Mucosa of stomach (tissue), 1 donor: ENCODE results near the gene FAM171A2.
"Not testable (repeated sequence)": the region's sequence is repeated elsewhere in the genome, so short reads cannot be mapped to it uniquely, and the experiment has no call there.

Experiments used
- H3K27me3 ChIP-seq: one replicate; pipeline ENCODE4 v1.7.0; 2013; ENCODE audit warnings: mild to moderate bottlenecking, low read length; ENCODE audit not compliant: control insufficient read depth, insufficient read depth
- H3K36me3 ChIP-seq: one replicate; pipeline ENCODE4 v1.7.0; 2013; ENCODE audit warnings: low read length; ENCODE audit not compliant: control insufficient read depth, insufficient read depth
- H3K4me1 ChIP-seq: one replicate; pipeline ENCODE4 v1.7.0; 2013; ENCODE audit warnings: mild to moderate bottlenecking, low read length; ENCODE audit not compliant: control insufficient read depth, insufficient read depth
- H3K4me3 ChIP-seq: one replicate; pipeline ENCODE4 v1.7.0; 2013; ENCODE audit warnings: low read length
- H3K9ac ChIP-seq: one replicate; pipeline ENCODE4 v1.7.0; 2013; ENCODE audit warnings: mild to moderate bottlenecking, low read length, moderate library complexity
- H3K9me3 ChIP-seq: one replicate; pipeline ENCODE4 v1.7.0; 2013; ENCODE audit warnings: mild to moderate bottlenecking, low read length, moderate library complexity; ENCODE audit not compliant: control insufficient read depth
- donor health status: Pancreatic carcinoma.

Gene FAM171A2

GRCh38 chr17:44333371-44333770 is 30.3 kb downstream of the FAM171A2 start:
- Histone ChIP-seq H3K9ac (no peak overlapping the region), H3K4me1 (peaks cover 4% of the 10 kb centered on the region), H3K4me3 (no peak overlapping the region), H3K9me3 (no peaks in the 10 kb centered on the region), H3K27me3 (peaks cover 3% of the 10 kb centered on the region), H3K36me3 (no peaks in the 10 kb centered on the region)

DNA sequence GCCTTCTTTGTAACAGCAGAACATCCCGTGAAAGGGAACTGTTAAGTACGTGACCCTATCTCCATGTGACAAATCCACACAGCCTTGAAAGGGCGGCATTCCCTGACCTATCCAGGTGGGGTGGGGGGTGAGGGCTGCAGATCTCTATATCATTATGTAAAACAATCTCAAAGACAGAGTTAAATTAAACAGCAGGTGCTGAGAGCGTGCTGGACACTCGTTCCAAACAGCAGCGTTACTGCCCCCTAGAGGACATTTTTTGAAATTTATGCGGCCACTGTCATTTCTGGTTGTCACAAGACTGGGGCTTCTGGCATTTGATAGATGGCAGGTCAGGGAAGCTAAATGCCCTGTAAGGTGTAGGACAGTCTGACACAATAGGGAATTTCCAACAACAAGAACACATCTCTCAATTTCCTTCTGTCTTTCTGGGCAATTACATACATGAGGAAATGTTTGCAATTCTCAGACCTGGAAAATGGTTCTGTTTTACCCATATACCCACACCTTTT is 32.3 kb downstream of the FAM171A2 start:
- Histone ChIP-seq H3K9ac (no peak overlapping the region), H3K9me3 (no peaks in the 10 kb centered on the region), H3K4me3 (no peak overlapping the region), H3K27me3 (peaks cover 3% of the 10 kb centered on the region), H3K4me1 (peaks cover 9% of the 10 kb centered on the region), H3K36me3 (no peaks in the 10 kb centered on the region)

- H3K4me3 ChIP-seq, H3K9ac ChIP-seq, H3K27me3 ChIP-seq, H3K4me1 ChIP-seq, H3K36me3 ChIP-seq, H3K9me3 ChIP-seq: not testable (repeated sequence)
These were observed 33.4 kb downstream of the FAM171A2 start for GRCh38 chr17:44330263-44330662.

- H3K4me3 ChIP-seq, H3K9me3 ChIP-seq, H3K9ac ChIP-seq, H3K36me3 ChIP-seq, H3K27me3 ChIP-seq: not testable (repeated sequence)
- H3K4me1 ChIP-seq = peaks cover 12% of the 10 kb centered on the region
These were observed 34.1 kb downstream of the FAM171A2 start for GRCh38 chr17:44329516-44329915.

DNA sequence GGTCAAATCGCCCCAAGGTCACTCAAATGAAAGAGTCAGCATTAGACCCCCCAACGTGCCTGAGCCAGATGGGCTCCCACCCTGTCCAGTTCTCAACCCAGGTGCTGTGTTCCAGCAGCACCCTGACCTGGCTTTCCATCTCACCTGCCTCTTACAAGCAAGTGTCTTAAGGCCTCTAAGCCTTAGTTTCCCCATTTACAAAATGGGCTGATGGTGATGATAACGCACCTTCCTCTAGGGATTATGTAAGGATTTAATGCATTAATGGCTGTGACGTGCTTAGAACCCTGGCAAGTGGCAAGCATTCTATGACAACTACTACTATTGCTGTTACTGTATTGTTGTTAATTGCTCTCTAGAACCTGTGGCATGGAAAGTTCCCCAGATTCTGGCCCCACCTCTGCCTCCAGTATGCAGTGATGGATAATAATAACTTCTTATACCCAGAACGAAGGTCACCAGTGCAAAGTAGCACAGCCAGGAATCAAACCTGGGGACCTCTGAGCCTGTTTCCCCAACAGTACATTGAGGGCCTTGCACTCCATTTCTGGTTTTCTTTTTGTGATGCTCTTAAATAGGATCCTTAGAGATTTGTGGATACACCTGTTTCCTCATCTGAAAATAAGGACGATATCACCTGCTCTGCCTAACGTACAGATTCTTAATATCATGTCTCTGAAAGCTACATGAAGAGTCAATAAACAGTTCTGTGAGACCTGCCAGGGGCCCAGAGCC is 35.8 kb downstream of the FAM171A2 start:
- H3K36me3 ChIP-seq = no peaks in the 10 kb centered on the region
- H3K4me3 ChIP-seq = no peak overlapping the region
- no peak overlapping the region for H3K9ac ChIP-seq
- peaks cover 17% of the 10 kb centered on the region for H3K4me1 ChIP-seq
- no peaks in the 10 kb centered on the region for H3K9me3 ChIP-seq
- H3K27me3 ChIP-seq = no peaks in the 10 kb centered on the region

GRCh38 chr17:44326861-44327444 is 36.7 kb downstream of the FAM171A2 start:
- H3K4me1 ChIP-seq = peaks cover 17% of the 10 kb centered on the region
- H3K9ac ChIP-seq = peak overlapping the region; percentile 28
- H3K27me3 ChIP-seq = no peaks in the 10 kb centered on the region
- no peaks in the 10 kb centered on the region for H3K36me3 ChIP-seq
- H3K9me3 ChIP-seq = no peaks in the 10 kb centered on the region
- H3K4me3 ChIP-seq = no peak overlapping the region

DNA sequence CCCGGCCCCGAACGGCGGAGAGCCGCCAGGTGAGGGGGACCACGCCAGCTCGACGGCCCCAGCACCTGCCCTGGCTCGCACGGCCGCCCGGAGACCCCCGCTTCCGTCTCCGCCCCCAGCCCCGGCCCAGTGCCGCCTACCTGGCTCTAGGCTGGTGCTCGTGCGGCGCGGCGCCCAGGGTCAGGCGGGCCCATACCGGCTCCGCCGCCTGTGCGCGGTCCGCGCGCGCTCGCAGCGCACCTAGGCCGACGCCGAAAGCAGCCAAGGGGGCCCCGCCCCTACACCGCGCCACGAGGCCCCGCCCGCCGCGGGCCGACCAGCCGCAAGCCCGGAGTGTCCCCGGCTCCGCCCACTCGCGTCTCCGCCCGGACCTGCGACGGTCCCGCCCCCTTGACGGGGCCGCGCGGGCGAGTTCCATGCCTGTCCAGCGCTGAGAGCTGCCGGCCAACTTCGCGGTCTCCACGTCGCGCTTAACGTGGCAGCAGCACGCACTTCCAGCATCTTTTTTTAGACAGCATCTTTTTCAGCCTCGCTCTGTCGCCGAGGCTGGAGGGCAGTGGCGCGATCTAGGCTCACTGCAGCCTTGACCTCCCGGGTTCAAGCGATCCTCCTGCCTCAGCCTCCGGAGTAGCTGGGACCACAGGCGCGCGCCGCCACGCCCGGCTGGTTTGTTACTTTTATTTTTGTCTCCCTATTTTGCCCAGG is 38.9 kb downstream of the FAM171A2 start, which contains the start of gene SLC25A39:
TSS of gene SLC25A39 (minus strand) at position 253 of the 705 bp plus-strand sequence. CDS start 1,261 bp downstream, outside the sequence.
- Histone ChIP-seq H3K36me3 (peaks cover 8% of the 10 kb centered on the region), H3K9me3 (no peaks in the 10 kb centered on the region), H3K9ac (peak within 1 kb of the TSS; percentile 74), H3K27me3 (no peaks in the 10 kb centered on the region), H3K4me1 (peaks cover 12% of the 10 kb centered on the region), H3K4me3 (peak within 1 kb of the TSS; percentile 84)

GRCh38 chr17:44324092-44324570 is 39.5 kb downstream of the FAM171A2 start:
- H3K9ac ChIP-seq = peak overlapping the region; percentile 74
- peaks cover 12% of the 10 kb centered on the region for H3K4me1 ChIP-seq
- no peaks in the 10 kb centered on the region for H3K27me3 ChIP-seq
- H3K36me3 ChIP-seq = peaks cover 8% of the 10 kb centered on the region
- H3K4me3 ChIP-seq = peak overlapping the region; percentile 84
- H3K9me3 ChIP-seq = no peaks in the 10 kb centered on the region

GRCh38 chr17:44323359-44324091 is 40.1 kb downstream of the FAM171A2 start:
- Histone ChIP-seq H3K27me3 (no peaks in the 10 kb centered on the region), H3K36me3 (peaks cover 8% of the 10 kb centered on the region), H3K4me3 (peak overlapping the region; percentile 84), H3K9me3 (no peaks in the 10 kb centered on the region), H3K4me1 (peaks cover 12% of the 10 kb centered on the region), H3K9ac (peak overlapping the region; percentile 74)

DNA sequence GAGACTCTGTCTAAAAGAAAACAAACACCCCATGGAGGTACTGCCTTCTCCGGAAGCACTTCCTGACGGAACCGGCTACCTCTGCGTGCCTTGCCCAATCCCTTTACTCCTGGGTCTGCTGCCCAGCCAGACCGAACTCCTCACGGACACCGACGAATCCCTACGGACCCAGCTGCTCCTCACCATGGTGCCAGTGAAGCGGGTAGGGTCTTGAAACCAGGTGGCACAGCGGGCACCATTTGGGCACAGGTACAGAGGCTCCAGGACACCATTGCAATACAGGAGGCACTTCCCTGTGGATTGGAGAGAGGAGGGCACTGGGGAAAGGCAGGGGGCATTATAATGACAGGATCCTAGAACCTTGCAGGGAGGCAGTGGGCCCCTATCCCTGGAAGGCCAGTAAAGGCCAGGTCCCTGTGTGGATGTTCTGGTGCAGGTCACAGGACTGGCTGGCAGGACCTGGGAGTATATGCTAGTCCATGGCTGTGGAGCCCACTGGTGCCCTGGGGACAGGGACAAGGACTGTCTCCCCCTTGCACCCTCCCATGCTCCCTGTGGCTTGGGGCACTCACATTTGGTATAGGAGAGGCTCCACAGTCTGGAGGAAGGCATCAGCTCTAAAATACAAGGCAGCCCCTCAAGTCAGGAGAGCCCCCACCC is 41.3 kb downstream of the FAM171A2 start:
- Histone ChIP-seq H3K4me1 (peaks cover 12% of the 10 kb centered on the region), H3K9me3 (no peaks in the 10 kb centered on the region), H3K36me3 (peaks cover 8% of the 10 kb centered on the region), H3K9ac (no peak overlapping the region), H3K27me3 (peaks cover 5% of the 10 kb centered on the region), H3K4me3 (no peak overlapping the region)
